Endothelial cell of umbilical vein (primary cell): ENCODE measurements around the gene ARFRP1. TPM values are rescaled to one million over a fixed set of nuclear protein-coding genes. Genes with fewer than 3 reads are reported as not detected.

Experiments
- BruUV-seq: library from RNA; stranded (reverse); fragments of 400-500 nt; replicated peaks from 2 replicates; lab custom pipeline; 2021; lab: Mats Ljungman, UMichigan
- CTCF ChIA-PET: fragments of 300-600, 350-600 bp; sonication (Branson Sonifier 250); formaldehyde crosslinking; loops from one replicate; lab custom pipeline; 2021; ENCODE audit warnings: antibody characterized with exemption, inconsistent platforms; lab: Charles Lee
- POLR2A ChIA-PET: fragments of 300-600, 350-600 bp; sonication (Branson Sonifier 250); formaldehyde crosslinking; loops from one replicate; lab custom pipeline; 2021; ENCODE audit warnings: antibody characterized with exemption, inconsistent platforms; lab: Charles Lee
- DNase-seq: peaks from one replicate; pipeline ENCODE4 v3.0.0-alpha.2; 2011; ENCODE audit warnings: low read depth, low spot score
- FAIRE-seq: peaks from 2 replicates; lab custom pipeline; 2011; peaks lifted over from hg19 to GRCh38; lab: Jason Lieb, UNC
- H2AFZ ChIP-seq: 2 replicates; pipeline ENCODE4 v1.6.0; 2012; ENCODE audit warnings: low read depth, low read length, control low read depth, inconsistent platforms
- H3K27ac ChIP-seq: 2 replicates; pipeline ENCODE4 v1.5.1; 2011; ENCODE audit warnings: low read depth, mild to moderate bottlenecking, control low read depth, low read length, moderate library complexity; ENCODE audit not compliant: insufficient read depth
- H3K27me3 ChIP-seq, 2 experiments: 2 replicates each; pipeline versions ENCODE4 v1.6.0 to v1.6.1; 2011; ENCODE audit warnings: low read length in 2 of 2, mixed read lengths in 1 of 2; ENCODE audit not compliant: control insufficient read depth in 2 of 2, insufficient read depth in 2 of 2
- H3K36me3 ChIP-seq, 2 experiments: 2 replicates in 1 of 2; 3 replicates in 1 of 2; pipeline ENCODE4 v1.5.1; 2011; ENCODE audit warnings: low read length in 2 of 2, mild to moderate bottlenecking in 1 of 2, moderate library complexity in 1 of 2; ENCODE audit not compliant: control insufficient read depth in 2 of 2, insufficient read depth in 2 of 2; ENCODE audit errors: extremely low read depth in 1 of 2
- H3K4me1 ChIP-seq: 3 replicates; pipeline ENCODE4 v1.5.1; 2011; ENCODE audit warnings: mild to moderate bottlenecking, low read length; ENCODE audit not compliant: control insufficient read depth, insufficient read depth; ENCODE audit errors: extremely low read depth
- H3K4me2 ChIP-seq: 2 replicates; pipeline ENCODE4 v1.6.1; 2011; ENCODE audit warnings: low read length, control low read depth, mixed read lengths; ENCODE audit not compliant: insufficient read depth
- H3K4me3 ChIP-seq, 3 experiments: fragments of 200-600 bp in 1 of 3; sonication (generic), shearing (Covaris generic) in 1 of 3; replicated peaks in 1 of 3; 2 replicates each; pipeline ENCODE4 v1.5.1; 2011 to 2016; ENCODE audit warnings: control low read depth in 3 of 3, low read length in 3 of 3, mild to moderate bottlenecking in 2 of 3, inconsistent platforms in 1 of 3, low read depth in 1 of 3, moderate library complexity in 1 of 3; ENCODE audit not compliant: insufficient read depth in 1 of 3
- H3K79me2 ChIP-seq: 2 replicates; pipeline ENCODE4 v1.6.0; 2012; ENCODE audit warnings: low read length, inconsistent platforms; ENCODE audit not compliant: control insufficient read depth, insufficient read depth
- H3K9ac ChIP-seq: replicated peaks from 2 replicates; pipeline ENCODE3; 2011; ENCODE audit warnings: low read length, control low read depth; ENCODE audit not compliant: insufficient read depth; ENCODE audit errors: extremely low read depth
- H3K9me1 ChIP-seq: replicated peaks from 3 replicates; pipeline ENCODE4 v1.6.0; 2011; ENCODE audit warnings: mild to moderate bottlenecking, low read length; ENCODE audit not compliant: control insufficient read depth, insufficient read depth; ENCODE audit errors: extremely low read depth
- H3K9me3 ChIP-seq: replicated peaks from 2 replicates; pipeline ENCODE4 v1.5.1; 2012; ENCODE audit warnings: low read length, inconsistent platforms; ENCODE audit not compliant: control insufficient read depth, insufficient read depth
- H4K20me1 ChIP-seq: replicated peaks from 2 replicates; pipeline ENCODE3; 2011; ENCODE audit warnings: mild to moderate bottlenecking, low read length; ENCODE audit not compliant: control insufficient read depth, insufficient read depth; ENCODE audit errors: extremely low read depth
- EZH2 ChIP-seq: IDR thresholded peaks from 2 replicates; pipeline ENCODE4 v1.6.1; 2012; ENCODE audit warnings: borderline replicate concordance, low read depth, mild to moderate bottlenecking, moderate library complexity, low read length, inconsistent platforms; ENCODE audit not compliant: severe bottlenecking
- FOS ChIP-seq: IDR thresholded peaks from 2 replicates; pipeline ENCODE4 v1.6.1; 2011; ENCODE audit warnings: mild to moderate bottlenecking, low read length, moderate library complexity, borderline replicate concordance; ENCODE audit not compliant: insufficient read depth
- GATA2 ChIP-seq: IDR thresholded peaks from 2 replicates; pipeline ENCODE4 v1.7.0; 2011; ENCODE audit warnings: low read depth, mild to moderate bottlenecking, moderate library complexity, mixed read lengths, low read length; ENCODE audit not compliant: insufficient read length, insufficient read depth
- JUN ChIP-seq: IDR thresholded peaks from 2 replicates; pipeline ENCODE4 v1.6.1; 2011; ENCODE audit warnings: borderline replicate concordance, low read depth; ENCODE audit not compliant: insufficient read length, insufficient read depth
- MYC ChIP-seq: IDR thresholded peaks from one replicate; pipeline ENCODE4 v1.6.1; 2011; ENCODE audit warnings: mild to moderate bottlenecking, low read depth, low read length
- POLR2A ChIP-seq: IDR thresholded peaks from 2 replicates; pipeline ENCODE4 v1.6.1; 2012; ENCODE audit warnings: low read depth, mild to moderate bottlenecking, control low read depth, low read length
- POLR2AphosphoS5 ChIP-seq: IDR thresholded peaks from 2 replicates; pipeline ENCODE4 v1.6.1; 2012; ENCODE audit warnings: low read depth, mild to moderate bottlenecking, control low read depth, low read length, moderate library complexity; ENCODE audit not compliant: insufficient read depth
- dilution Hi-C: fragments of 300-500 bp; cut with MboI; formaldehyde crosslinking; loops from one replicate; pipeline ENCODE4 v1.15.0; 2019; ENCODE audit warnings: low sequenced_read_pairs; ENCODE audit not compliant: extremely low pct_ligation_motif_present
- intact Hi-C: fragments of 100-400 bp; cut with micrococcal nuclease; formaldehyde crosslinking; loops from one replicate; pipeline ENCODE4 v1.10.0; 2022
- polyA plus RNA-seq, 4 experiments: library from polyadenylated mRNA; depleted of rRNA in 3 of 4; stranded (reverse) in 3 of 4; unstranded in 1 of 4; fragments of >200 nt; gene quantifications; 2 replicates each; pipeline versions ENCODE4 v1.2.1 to v1.2.3, GENCODE V29; 2011 to 2012; ENCODE audit warnings: missing spikeins in 1 of 4
- total RNA-seq: library from RNA; stranded (reverse); gene quantifications from 2 replicates; pipeline ENCODE4 v1.2.3, GENCODE V29; 2021
- TF ChIP-seq, protein P1 (sequence below), 2 donors: IDR thresholded peaks; 1 replicate in 1 of 2; 2 replicates in 1 of 2; pipeline ENCODE4 v1.5.1; 2011; ENCODE audit warnings: low read length in 2 of 2, mild to moderate bottlenecking in 2 of 2, moderate library complexity in 2 of 2, control low read depth in 1 of 2, inconsistent platforms in 1 of 2, low read depth in 1 of 2; ENCODE audit not compliant: insufficient read depth in 1 of 2; ENCODE audit errors: extremely low read depth in 1 of 2
- TF ChIP-seq, protein P2 (sequence below): IDR thresholded peaks from 2 replicates; pipeline ENCODE4 v1.6.1; 2011; ENCODE audit not compliant: insufficient read depth, insufficient read length

Gene ARFRP1
- total and polyA plus RNA-seq, 2 donors (not counting 3 experiments of a cell fraction or from before 2014, with no cell fraction given) = 48.7 to 51.6 TPM

DNA sequence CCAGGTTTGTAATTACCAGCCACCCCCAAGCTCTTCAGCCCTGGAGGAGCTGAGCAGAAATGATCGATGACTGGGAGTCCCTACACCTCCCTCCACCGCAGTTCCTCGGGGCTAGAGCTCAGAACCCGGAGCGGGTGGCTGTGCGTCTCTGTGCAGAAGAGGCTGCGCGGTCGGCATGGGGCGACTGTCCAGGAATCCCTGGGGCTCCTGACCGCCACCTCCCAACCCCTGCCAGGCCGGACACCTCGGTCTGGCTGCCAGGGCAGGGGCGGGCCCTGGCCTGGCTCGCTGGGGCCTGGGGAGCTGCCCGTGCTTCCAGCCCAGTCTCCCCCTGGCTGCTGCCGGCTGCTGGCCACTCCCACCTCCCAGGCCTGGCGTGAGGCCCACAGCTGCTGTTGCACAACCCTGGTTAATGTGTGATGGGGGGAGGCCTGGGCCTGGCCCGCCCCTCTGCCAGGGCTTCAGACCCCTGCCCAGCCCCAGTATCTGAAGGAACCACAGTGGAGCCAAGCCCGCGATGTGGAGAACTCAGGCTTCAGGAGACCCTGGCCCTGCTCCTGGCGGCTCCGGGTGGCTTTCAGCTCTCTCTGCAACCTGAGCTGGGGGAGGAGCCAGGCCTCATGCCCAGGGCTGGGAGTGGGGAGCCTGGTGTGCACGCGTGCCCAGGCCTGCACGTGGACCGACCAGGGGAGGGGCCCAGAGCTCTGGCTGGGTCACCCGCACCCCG, 33.0 kb upstream of the ARFRP1 start:
- TF ChIP-seq JUN (no peak), POLR2A (no peak), EZH2 (no peak), FOS (no peak), MYC (no peak), GATA2 (no peak), POLR2AphosphoS5 (peak; percentile 23)
- TF ChIP-seq, protein P1, sequence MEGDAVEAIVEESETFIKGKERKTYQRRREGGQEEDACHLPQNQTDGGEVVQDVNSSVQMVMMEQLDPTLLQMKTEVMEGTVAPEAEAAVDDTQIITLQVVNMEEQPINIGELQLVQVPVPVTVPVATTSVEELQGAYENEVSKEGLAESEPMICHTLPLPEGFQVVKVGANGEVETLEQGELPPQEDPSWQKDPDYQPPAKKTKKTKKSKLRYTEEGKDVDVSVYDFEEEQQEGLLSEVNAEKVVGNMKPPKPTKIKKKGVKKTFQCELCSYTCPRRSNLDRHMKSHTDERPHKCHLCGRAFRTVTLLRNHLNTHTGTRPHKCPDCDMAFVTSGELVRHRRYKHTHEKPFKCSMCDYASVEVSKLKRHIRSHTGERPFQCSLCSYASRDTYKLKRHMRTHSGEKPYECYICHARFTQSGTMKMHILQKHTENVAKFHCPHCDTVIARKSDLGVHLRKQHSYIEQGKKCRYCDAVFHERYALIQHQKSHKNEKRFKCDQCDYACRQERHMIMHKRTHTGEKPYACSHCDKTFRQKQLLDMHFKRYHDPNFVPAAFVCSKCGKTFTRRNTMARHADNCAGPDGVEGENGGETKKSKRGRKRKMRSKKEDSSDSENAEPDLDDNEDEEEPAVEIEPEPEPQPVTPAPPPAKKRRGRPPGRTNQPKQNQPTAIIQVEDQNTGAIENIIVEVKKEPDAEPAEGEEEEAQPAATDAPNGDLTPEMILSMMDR (IDR thresholded peaks at IDR 0.05; ENCODE audit: extremely low read depth in 1 of 2, insufficient read depth in 1 of 2, low read depth in 1 of 2, low read length in 2 of 2) = peak; percentile 8 to 29
- TF ChIP-seq, protein P2, sequence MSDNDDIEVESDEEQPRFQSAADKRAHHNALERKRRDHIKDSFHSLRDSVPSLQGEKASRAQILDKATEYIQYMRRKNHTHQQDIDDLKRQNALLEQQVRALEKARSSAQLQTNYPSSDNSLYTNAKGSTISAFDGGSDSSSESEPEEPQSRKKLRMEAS = no peak
- Histone ChIP-seq H3K9ac (peak overlapping the region; percentile 61), H3K27ac (no peak overlapping the region), H2AFZ (peak overlapping the region; percentile 40), H3K4me2 (peak overlapping the region; percentile 76), H3K4me3 (peak overlapping the region; percentile 41 to 72 (median 52)), H3K36me3 (peaks cover 0 to 22% of the 10 kb centered on the region in 2 experiments), H3K4me1 (peaks cover 9% of the 10 kb centered on the region), H3K9me1 (no peaks in the 10 kb centered on the region), H4K20me1 (no peaks in the 10 kb centered on the region), H3K9me3 (no peaks in the 10 kb centered on the region), H3K79me2 (no peaks in the 10 kb centered on the region), H3K27me3 (no peaks in the 10 kb centered on the region)
- peak; percentile 78 for FAIRE-seq
- dilution Hi-C loops (no loop called here), intact Hi-C loops (loop anchor here (1.0 to 2.0 kb wide), 2 partner anchors 34 to 113 kb away; partner anchors contain the start of genes ARFRP1 and GMEB2)
- CTCF ChIA-PET = interaction anchor here (0.7 to 2.0 kb wide), 14 partner anchors 34 to 298 kb away, joined by 3 to 12 read pairs (median 4); partner anchors contain the start of genes ARFRP1, RTEL1, TNFRSF6B and TPD52L2
- no TSS peak for BruUV-seq
- DNase-seq = peak; percentile 86
- POLR2A ChIA-PET = no interaction called here
